GM23338 (cell line): ENCODE measurements around the gene STAT5B. TPM values are rescaled to one million over a fixed set of nuclear protein-coding genes. Genes with fewer than 3 reads are reported as not detected.

ENCODE experiments used
- ATAC-seq: fragments of 200-7000 bp; cut with Tn5 transposase; 3 replicates; pipeline ENCODE4 v1.9.1; 2020
- DNase-seq: peaks from one replicate; pipeline ENCODE4 v3.0.0-alpha.2; 2015; ENCODE audit warnings: low spot score
- H2AFZ ChIP-seq: fragments of 200-600 bp; sonication (generic); 2 replicates; pipeline ENCODE4 v1.8.0; 2016; ENCODE audit warnings: antibody characterized with exemption, mild to moderate bottlenecking, moderate library complexity
- H3F3A ChIP-seq: fragments of 200-600 bp; sonication (generic); replicated peaks from 2 replicates; pipeline ENCODE4 v1.8.0; 2017; ENCODE audit warnings: antibody characterized with exemption, mixed run types, low read depth
- H3K27ac ChIP-seq: fragments of 200-600 bp; sonication (generic); 2 replicates; pipeline ENCODE4 v1.6.1; 2016; ENCODE audit warnings: low read depth
- H3K27me3 ChIP-seq: fragments of 200-600 bp; sonication (generic); 2 replicates; pipeline ENCODE4 v1.8.0; 2016; ENCODE audit warnings: mild to moderate bottlenecking, mixed run types, moderate library complexity; ENCODE audit not compliant: insufficient read depth
- H3K36me3 ChIP-seq: fragments of 200-600 bp; sonication (generic); 2 replicates; pipeline ENCODE4 v1.8.0; 2016; ENCODE audit warnings: mild to moderate bottlenecking; ENCODE audit not compliant: insufficient read depth
- H3K4me1 ChIP-seq: fragments of 200-600 bp; sonication (generic); 2 replicates; pipeline ENCODE4 v1.8.0; 2016; ENCODE audit warnings: mild to moderate bottlenecking, moderate library complexity; ENCODE audit not compliant: insufficient read depth
- H3K4me2 ChIP-seq: fragments of 200-600 bp; sonication (generic); 2 replicates; pipeline ENCODE4 v1.7.1; 2017; ENCODE audit warnings: mixed run types
- H3K4me3 ChIP-seq: fragments of 200-600 bp; sonication (generic); 2 replicates; pipeline ENCODE4 v1.6.1; 2016; ENCODE audit warnings: mixed run types
- H3K79me2 ChIP-seq: fragments of 200-600 bp; sonication (generic); replicated peaks from 2 replicates; pipeline ENCODE4 v1.8.0; 2017; ENCODE audit warnings: mild to moderate bottlenecking; ENCODE audit not compliant: insufficient read depth
- H3K9me2 ChIP-seq: fragments of 200-600 bp; sonication (generic); 2 replicates; pipeline ENCODE4 v1.8.0; 2017; ENCODE audit not compliant: insufficient read depth
- H4K20me1 ChIP-seq: fragments of 200-600 bp; sonication (generic); replicated peaks from 2 replicates; pipeline ENCODE4 v1.8.0; 2017; ENCODE audit warnings: mild to moderate bottlenecking; ENCODE audit not compliant: insufficient read depth
- H3K27ac Mint-ChIP-seq: 2 replicates; pipeline ENCODE4 v1.8.0; 2020; ENCODE audit warnings: inconsistent platforms, mild to moderate bottlenecking, moderate library complexity, mixed read lengths
- H3K27me3 Mint-ChIP-seq: 3 replicates; pipeline ENCODE4 v1.8.0; 2022; ENCODE audit warnings: low read depth, mild to moderate bottlenecking, moderate library complexity, mixed read lengths, inconsistent platforms; ENCODE audit not compliant: insufficient read depth, poor library complexity
- H3K36me3 Mint-ChIP-seq: 3 replicates; pipeline ENCODE4 v1.8.0; 2021; ENCODE audit warnings: low read depth, mild to moderate bottlenecking, inconsistent platforms, moderate library complexity, mixed read lengths
- H3K4me1 Mint-ChIP-seq: 3 replicates; pipeline ENCODE4 v1.8.0; 2020; ENCODE audit warnings: mild to moderate bottlenecking, inconsistent platforms, mixed read lengths
- H3K4me3 Mint-ChIP-seq: 3 replicates; pipeline ENCODE4 v1.8.0; 2021; ENCODE audit warnings: moderate library complexity, mild to moderate bottlenecking, inconsistent platforms, mixed read lengths
- H3K9me3 Mint-ChIP-seq: 3 replicates; pipeline ENCODE4 v1.8.0; 2020; ENCODE audit warnings: moderate library complexity, mild to moderate bottlenecking, inconsistent platforms, mixed read lengths
- CREB1 ChIP-seq: fragments of 250-450 bp; sonication (Bioruptor Pico); IDR thresholded peaks from 2 replicates; pipeline ENCODE4 v1.5.0; 2020; ENCODE audit warnings: low read depth, mild to moderate bottlenecking, moderate library complexity
- EZH2 ChIP-seq: fragments of 200-600 bp; sonication (generic); IDR thresholded peaks from one replicate; pipeline ENCODE4 v1.8.0; 2017; ENCODE audit warnings: antibody characterized with exemption, mild to moderate bottlenecking, low read depth; ENCODE audit not compliant: unreplicated experiment
- JUNB ChIP-seq: IDR thresholded peaks from one replicate; pipeline ENCODE4 v1.6.1; 2016; ENCODE audit warnings: antibody characterized with exemption; ENCODE audit not compliant: unreplicated experiment
- NANOG ChIP-seq: IDR thresholded peaks from 2 replicates; pipeline ENCODE4 v1.6.1; 2016; ENCODE audit warnings: antibody characterized with exemption, borderline replicate concordance
- POLR2AphosphoS5 ChIP-seq: IDR thresholded peaks from 2 replicates; pipeline ENCODE4 v1.6.1; 2016; ENCODE audit warnings: antibody characterized with exemption, low read depth
- STAT1 ChIP-seq: IDR thresholded peaks from one replicate; pipeline ENCODE4 v1.6.1; 2016; ENCODE audit warnings: antibody characterized with exemption; ENCODE audit not compliant: unreplicated experiment
- ZNF114 ChIP-seq: fragments of 250-450 bp; sonication (Bioruptor Pico); IDR thresholded peaks from 2 replicates; pipeline ENCODE4 v1.5.0; 2020; ENCODE audit warnings: mild to moderate bottlenecking, moderate library complexity
- ZNF331 ChIP-seq: fragments of 250-450 bp; sonication (Bioruptor Pico); IDR thresholded peaks from 2 replicates; pipeline ENCODE4 v1.5.0; 2020; ENCODE audit warnings: low read depth, mild to moderate bottlenecking, moderate library complexity
- polyA plus RNA-seq: library from polyadenylated mRNA; unstranded; fragments of >200 nt; fragmentation: Nextera tagmentation; extraction: Ambion mirVana; gene quantifications from 2 replicates; pipeline ENCODE4 v1.2.1, GENCODE V29; 2016
- total RNA-seq: library from RNA; depleted of rRNA; stranded (reverse); fragments of >200 nt; shearing (Covaris generic); gene quantifications from 2 replicates; pipeline ENCODE4 v1.2.3, GENCODE V29; 2014
- TF ChIP-seq, protein P1 (sequence below): fragments of 250-450 bp; sonication (Bioruptor Pico); IDR thresholded peaks from 2 replicates; pipeline ENCODE4 v1.5.0; 2020; ENCODE audit warnings: mild to moderate bottlenecking, moderate library complexity
- TF ChIP-seq, protein P2 (sequence below): IDR thresholded peaks from 2 replicates; pipeline ENCODE4 v1.6.1; 2016; ENCODE audit warnings: antibody characterized with exemption

Gene STAT5B
- total and polyA plus RNA-seq, 2 experiments from 2014 or later, result 13.9 to 60.5 TPM

DNA sequence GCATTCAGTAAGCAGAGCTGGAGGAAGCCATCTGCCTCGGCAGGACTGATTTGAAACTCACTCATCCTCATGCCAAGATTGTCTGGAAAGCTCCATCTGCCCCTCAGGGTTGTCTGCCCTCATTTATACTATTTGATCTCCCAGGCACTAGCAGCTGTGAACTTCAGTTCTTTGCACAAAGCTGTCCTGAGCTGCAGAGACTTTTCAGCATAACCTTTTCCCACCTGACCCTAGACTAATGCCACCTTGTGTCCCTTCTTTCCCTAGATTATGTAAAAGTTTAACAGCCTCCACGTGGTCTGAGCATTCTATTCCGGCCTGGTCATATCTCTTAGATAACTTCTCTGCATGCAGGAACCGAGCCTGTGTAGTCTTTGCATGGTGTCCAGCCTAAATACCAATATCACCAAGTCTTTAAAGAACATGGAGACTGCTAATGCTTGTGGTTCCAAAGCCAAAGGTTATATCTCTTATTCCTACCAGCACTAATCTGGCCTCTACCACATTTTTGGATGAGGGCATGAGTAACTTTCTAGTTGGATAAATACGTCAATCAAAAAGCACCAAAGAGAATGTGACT lies 41.2 kb upstream of the STAT5B start (continued):
- TF ChIP-seq, protein P1, sequence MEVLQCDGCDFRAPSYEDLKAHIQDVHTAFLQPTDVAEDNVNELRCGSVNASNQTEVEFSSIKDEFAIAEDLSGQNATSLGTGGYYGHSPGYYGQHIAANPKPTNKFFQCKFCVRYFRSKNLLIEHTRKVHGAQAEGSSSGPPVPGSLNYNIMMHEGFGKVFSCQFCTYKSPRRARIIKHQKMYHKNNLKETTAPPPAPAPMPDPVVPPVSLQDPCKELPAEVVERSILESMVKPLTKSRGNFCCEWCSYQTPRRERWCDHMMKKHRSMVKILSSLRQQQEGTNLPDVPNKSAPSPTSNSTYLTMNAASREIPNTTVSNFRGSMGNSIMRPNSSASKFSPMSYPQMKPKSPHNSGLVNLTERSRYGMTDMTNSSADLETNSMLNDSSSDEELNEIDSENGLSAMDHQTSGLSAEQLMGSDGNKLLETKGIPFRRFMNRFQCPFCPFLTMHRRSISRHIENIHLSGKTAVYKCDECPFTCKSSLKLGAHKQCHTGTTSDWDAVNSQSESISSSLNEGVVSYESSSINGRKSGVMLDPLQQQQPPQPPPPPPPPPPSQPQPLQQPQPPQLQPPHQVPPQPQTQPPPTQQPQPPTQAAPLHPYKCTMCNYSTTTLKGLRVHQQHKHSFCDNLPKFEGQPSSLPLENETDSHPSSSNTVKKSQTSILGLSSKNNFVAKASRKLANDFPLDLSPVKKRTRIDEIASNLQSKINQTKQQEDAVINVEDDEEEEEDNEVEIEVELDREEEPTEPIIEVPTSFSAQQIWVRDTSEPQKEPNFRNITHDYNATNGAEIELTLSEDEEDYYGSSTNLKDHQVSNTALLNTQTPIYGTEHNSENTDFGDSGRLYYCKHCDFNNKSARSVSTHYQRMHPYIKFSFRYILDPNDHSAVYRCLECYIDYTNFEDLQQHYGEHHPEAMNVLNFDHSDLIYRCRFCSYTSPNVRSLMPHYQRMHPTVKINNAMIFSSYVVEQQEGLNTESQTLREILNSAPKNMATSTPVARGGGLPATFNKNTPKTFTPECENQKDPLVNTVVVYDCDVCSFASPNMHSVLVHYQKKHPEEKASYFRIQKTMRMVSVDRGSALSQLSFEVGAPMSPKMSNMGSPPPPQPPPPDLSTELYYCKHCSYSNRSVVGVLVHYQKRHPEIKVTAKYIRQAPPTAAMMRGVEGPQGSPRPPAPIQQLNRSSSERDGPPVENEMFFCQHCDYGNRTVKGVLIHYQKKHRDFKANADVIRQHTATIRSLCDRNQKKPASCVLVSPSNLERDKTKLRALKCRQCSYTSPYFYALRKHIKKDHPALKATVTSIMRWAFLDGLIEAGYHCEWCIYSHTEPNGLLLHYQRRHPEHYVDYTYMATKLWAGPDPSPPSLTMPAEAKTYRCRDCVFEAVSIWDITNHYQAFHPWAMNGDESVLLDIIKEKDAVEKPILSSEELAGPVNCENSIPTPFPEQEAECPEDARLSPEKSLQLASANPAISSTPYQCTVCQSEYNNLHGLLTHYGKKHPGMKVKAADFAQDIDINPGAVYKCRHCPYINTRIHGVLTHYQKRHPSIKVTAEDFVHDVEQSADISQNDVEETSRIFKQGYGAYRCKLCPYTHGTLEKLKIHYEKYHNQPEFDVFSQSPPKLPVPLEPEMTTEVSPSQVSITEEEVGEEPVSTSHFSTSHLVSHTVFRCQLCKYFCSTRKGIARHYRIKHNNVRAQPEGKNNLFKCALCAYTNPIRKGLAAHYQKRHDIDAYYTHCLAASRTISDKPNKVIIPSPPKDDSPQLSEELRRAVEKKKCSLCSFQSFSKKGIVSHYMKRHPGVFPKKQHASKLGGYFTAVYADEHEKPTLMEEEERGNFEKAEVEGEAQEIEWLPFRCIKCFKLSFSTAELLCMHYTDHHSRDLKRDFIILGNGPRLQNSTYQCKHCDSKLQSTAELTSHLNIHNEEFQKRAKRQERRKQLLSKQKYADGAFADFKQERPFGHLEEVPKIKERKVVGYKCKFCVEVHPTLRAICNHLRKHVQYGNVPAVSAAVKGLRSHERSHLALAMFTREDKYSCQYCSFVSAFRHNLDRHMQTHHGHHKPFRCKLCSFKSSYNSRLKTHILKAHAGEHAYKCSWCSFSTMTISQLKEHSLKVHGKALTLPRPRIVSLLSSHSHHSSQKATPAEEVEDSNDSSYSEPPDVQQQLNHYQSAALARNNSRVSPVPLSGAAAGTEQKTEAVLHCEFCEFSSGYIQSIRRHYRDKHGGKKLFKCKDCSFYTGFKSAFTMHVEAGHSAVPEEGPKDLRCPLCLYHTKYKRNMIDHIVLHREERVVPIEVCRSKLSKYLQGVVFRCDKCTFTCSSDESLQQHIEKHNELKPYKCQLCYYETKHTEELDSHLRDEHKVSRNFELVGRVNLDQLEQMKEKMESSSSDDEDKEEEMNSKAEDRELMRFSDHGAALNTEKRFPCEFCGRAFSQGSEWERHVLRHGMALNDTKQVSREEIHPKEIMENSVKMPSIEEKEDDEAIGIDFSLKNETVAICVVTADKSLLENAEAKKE, result no peak
- TF ChIP-seq ZNF114 (CRISPR knock-in tag), result no peak
- no peak for TF ChIP-seq NANOG
- TF ChIP-seq STAT1, result no peak
- no peak for TF ChIP-seq POLR2AphosphoS5
- no peak for TF ChIP-seq CREB1 (CRISPR knock-in tag)

DNA sequence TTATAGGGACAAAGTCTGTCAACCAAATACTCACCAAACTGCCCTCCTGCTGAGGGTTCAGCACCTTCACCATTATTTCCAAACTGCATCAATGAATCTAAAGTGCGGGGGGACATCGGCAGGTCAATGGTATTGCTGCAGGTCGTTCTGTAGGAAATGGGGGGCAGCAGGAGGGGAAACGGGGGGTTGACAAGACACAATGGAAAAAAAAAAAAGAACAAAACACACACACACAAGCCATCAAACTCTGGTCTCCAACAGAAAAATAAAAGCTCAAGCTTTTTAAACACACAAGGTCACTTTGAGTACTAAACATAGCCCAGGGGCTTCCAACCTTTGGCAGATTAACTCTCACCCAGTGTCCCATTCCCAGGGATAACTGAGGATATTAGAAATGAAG lies 40.6 kb upstream of the STAT5B start:
- H3K9me3 Mint-ChIP-seq, result no peaks in the 10 kb centered on the region; the same call in 2 of the 3 replicates
- Histone ChIP-seq H3K4me3 (no peak overlapping the region), H3K4me1 (peaks cover 11% of the 10 kb centered on the region), H3K9me2 (no peaks in the 10 kb centered on the region), H3F3A (peaks cover 27% of the 10 kb centered on the region), H3K4me2 (no peak overlapping the region), H3K79me2 (no peaks in the 10 kb centered on the region), H3K36me3 (peaks cover 22% of the 10 kb centered on the region), H2AFZ (no peak overlapping the region), H3K27me3 (no peaks in the 10 kb centered on the region), H4K20me1 (no peaks in the 10 kb centered on the region; the same call in 1 of the 2 replicates), H3K27ac (no peak overlapping the region)
- no peak overlapping the region for H3K27ac Mint-ChIP-seq
- ATAC-seq, result no peak
- peaks cover 48% of the 10 kb centered on the region for H3K36me3 Mint-ChIP-seq
- H3K4me3 Mint-ChIP-seq, result no peak overlapping the region
- peaks cover 2% of the 10 kb centered on the region for H3K27me3 Mint-ChIP-seq
- H3K4me1 Mint-ChIP-seq, result peaks cover 30% of the 10 kb centered on the region
- DNase-seq, result no peak
- TF ChIP-seq EZH2 (no peak), JUNB (no peak), STAT1 (no peak), ZNF331 (CRISPR knock-in tag) (no peak), CREB1 (CRISPR knock-in tag) (no peak), NANOG (no peak)
- TF ChIP-seq, protein P2, sequence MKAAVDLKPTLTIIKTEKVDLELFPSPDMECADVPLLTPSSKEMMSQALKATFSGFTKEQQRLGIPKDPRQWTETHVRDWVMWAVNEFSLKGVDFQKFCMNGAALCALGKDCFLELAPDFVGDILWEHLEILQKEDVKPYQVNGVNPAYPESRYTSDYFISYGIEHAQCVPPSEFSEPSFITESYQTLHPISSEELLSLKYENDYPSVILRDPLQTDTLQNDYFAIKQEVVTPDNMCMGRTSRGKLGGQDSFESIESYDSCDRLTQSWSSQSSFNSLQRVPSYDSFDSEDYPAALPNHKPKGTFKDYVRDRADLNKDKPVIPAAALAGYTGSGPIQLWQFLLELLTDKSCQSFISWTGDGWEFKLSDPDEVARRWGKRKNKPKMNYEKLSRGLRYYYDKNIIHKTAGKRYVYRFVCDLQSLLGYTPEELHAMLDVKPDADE, result no peak
